ENCODE data around the gene FBXL15. TPM values are rescaled to one million over a fixed set of nuclear protein-coding genes. Genes with fewer than 3 reads are reported as not detected.

FBXL15 gene
- total RNA-seq, 1 donor from 2014 or later = 6.3 TPM

DNA sequence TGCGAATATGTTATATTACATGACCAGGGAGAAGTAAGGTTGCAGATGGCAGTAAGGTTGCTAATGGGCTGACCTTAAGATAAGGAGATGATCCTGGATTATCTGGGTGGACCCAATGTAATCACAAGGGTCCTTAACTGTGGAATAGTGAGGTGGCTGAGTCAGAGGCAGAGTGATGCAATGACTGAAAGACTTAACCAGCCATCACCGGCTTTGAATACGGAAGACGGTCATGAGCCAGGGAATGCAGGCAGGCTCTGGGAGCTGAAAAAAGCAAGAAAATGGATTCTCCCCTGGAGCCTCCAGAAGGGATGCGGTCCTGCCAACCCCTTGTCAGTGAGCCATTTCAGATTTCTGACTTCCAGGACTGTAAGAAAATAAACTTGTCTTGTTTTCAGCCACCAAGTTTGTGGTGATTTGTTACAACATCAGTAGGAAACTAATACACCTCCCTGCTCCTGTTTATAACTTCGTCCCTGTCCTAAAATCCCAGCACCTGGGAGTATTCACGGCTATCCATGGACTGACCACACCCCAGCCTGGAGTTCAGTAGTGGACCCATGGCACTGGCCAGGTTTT is 35.3 kb downstream of the FBXL15 start:
- DNase-seq (ENCODE audit: low read depth in 2 of 2) = peak in 1 of 2 donors; percentile 44

DNA sequence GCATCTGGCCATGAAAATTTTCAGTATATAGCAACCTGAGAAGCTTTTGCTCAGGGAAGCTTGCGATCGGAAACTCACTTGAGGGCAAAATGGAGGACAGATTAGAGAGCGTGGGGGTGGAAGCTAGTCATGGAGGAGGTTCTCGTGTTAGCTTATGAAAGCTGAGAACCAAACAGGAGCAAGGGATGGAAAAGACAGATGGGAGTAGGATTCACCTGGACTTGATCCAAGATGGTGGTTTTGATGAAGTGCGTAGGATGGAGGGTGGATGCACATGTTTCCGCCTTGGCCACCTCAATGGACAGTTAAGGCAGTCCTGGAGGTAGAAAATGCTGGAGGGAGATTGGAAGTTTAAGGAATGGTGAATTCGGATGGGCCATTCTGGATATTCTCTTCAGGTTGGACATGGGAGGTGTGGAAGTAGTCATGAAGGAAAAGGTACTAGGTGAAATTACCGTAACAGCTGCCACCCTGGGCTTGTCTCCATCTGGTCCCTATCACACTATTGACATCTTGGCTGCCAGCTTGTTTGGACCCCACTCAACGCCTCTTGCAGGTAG is 37.0 kb downstream of the FBXL15 start:
- DNase-seq (ENCODE audit: low read depth in 2 of 2) = no peak

DNA sequence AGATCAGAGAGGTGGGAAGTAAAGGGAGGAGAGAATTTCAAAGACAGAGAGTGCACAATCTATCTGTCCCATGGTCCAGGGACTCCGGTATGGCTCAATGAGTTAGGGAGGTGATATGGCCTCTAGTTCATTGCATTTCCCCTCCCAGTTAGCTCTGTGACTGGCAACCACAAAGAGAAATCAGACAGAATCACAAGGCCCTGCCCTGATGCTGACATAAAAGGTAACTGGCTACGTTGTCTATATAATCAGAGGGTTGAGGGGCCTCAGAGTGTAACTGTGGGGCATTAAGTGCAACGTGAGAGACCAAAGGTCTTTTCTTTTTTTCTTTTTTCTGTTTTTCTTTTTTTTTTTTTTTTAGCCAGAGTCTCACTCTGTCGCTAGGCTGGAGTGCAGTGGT is 38.0 kb downstream of the FBXL15 start:
- no peak for DNase-seq (ENCODE audit: low read depth in 2 of 2)

DNA sequence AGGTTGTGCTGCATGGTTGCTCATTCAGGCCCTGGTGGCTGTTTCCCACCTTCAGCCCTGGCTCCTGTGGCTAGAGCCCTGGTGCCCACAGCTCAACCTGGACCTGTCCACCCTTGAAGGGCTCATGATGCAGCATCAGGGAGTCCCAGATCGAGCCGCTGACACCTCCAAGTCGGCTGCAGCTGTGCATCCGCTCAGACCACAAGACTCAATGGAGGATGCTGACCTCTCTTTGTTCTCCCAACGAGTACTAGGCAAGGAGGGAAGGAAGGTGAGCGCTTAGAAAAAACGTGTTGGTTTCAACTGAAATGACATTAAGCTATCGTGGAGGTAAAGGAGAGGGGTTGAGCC is 40.2 kb downstream of the FBXL15 start:
- no peak for DNase-seq (ENCODE audit: low read depth in 2 of 2)

DNA sequence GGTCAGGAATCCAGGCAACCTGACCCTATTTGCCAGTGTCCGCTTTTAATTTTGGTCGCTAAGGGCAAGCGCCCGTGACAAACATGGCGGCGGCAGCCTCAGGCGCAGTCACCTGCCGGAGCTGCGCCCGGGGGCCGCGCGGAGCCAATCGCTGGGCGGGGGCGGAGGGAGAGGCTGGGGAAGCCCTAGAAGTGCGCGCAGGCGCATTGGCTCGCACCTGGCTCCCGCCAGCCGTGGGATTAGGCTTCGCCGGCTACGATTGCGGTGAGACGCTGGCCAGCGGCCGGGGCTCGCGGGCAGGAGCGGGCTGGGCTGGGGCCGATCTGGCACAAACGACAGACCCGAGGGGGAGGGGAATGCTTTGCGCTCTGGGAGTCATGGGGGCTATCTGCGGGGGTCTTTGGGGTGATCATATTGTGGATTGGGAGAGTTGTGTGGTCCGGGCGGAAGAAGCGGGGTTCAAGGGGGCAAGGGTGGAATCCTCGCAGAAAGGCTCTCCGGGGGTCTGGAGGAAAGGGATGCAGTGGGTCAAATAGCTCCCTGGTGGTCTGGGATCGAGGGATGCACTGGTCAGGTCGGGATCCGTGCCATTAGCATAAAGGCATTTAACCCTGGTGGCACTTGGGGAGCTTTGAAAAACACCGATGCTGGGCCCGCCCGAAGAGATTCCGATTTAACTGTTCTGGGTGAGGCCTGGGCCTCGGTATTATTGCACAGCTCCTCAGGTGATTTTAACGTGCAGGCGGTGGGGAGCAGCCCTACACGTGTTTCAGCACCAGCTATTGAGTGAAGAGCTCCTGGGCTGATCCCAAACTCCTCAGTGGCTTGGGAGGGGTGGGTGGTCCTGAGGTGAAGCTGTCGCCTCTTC is 40.8 kb downstream of the FBXL15 start:
- peak; percentile 65 to 87 for DNase-seq (ENCODE audit: low read depth in 2 of 2)

DNA sequence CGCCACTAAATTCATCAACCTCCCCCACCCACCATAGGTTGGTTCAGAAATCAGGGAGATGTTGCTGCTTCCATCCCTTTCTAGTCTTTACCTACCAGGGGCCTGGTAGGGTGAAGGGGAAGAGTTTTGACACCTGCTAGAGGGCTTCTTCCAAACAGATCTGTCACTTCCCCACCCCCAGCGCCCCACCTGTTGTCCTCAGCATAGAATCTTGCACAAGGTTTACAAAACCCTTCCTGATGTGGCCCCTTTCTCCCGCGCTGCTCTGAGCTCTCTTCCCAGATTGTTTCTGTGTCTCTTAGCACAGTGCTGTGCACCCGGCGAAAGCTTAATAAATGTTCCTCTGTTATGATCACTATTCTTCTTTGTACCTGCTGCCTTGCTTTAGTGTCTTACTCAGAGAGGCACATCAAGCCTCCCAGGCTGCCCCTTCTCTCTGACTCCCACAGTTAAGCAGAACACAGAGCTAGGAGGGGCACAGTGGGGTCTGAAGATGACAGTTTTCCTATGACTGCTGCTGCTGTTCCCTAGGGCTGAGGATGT is 41.9 kb downstream of the FBXL15 start:
- no peak for DNase-seq (ENCODE audit: low read depth in 2 of 2)

DNA sequence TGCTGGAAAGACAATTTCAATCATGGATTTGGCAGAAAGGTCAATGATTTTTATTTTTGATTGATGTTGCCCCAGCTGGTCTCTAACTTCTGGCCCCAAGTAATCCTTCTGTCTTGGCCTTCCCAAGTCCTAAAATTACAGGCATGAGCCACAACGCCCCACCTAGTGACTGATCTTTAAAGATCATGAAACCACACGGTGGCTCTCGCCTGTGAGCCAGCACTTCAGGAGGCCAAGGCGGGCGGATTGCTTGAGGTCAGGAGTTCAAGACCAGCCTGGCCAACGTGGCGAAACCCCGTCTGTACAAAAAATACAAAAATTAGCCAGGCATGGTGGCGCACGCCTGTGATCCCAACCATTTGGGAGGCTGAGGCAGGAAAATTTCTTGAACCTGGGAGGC is 43.3 kb downstream of the FBXL15 start:
- DNase-seq (ENCODE audit: low read depth in 2 of 2) = no peak

DNA sequence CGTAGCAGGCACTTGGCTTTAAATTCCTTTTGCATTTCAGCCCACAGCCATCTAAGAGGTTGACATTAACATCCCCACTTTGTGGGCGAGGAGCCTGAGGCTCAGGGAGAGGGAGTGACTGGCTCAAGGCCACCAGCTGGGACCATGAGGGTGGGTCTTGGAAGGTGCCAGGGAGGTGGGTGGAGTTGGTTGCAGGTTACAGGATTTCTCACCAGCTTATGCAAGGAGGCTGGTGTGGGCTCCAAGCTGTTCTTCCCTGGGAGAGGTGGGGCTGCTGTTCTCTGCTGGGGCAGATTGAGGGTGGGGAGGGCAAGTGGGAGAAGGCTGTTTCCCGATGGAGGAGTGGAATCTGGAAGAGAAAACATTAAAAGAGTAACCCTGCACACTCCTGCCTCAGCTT is 44.8 kb downstream of the FBXL15 start:
- no peak for DNase-seq (ENCODE audit: low read depth in 2 of 2)

DNA sequence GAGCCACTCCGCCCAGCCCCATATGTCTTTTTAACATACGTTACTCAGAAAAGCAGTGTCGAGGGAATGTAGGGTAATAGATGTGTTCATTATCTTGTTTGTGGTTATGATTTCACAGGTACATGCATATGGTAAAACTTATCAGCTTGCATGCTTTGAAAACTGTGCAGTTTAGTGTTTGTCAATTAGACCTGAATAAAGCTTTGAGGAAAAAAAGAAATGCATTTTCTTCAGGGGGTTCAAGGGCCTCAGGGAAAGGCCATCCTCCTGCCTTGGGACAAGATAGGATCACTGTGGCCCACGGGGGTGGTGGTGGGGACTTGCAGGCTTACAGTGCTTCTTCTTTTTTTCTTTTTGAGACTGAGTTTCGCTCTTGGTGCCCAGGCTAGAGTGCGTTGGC is 46.7 kb downstream of the FBXL15 start:
- DNase-seq (ENCODE audit: low read depth in 2 of 2) = no peak

DNA sequence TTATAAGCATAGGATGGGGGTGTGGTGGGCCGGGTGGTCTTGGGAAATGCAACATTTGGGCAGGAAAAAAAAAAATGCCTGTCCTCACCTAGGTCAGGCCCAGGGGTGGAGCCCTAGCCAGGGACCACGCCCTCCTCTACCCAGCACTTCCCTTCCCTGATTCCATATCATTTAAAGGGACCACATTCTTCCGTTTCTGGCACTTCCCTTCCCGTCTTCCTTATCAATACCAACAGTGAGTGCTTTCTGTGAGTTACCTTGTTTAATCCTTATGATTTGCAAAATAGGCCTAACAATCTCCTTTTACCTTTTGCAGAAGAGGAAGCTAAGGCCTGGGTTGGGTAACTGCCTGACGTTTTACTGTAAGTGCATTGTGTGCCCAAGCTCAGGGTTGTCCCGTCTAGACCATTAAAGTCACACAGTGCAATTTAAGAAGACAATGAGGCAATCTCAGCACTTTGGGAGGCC is 47.4 kb downstream of the FBXL15 start:
- no peak for DNase-seq (ENCODE audit: low read depth in 2 of 2)

DNA sequence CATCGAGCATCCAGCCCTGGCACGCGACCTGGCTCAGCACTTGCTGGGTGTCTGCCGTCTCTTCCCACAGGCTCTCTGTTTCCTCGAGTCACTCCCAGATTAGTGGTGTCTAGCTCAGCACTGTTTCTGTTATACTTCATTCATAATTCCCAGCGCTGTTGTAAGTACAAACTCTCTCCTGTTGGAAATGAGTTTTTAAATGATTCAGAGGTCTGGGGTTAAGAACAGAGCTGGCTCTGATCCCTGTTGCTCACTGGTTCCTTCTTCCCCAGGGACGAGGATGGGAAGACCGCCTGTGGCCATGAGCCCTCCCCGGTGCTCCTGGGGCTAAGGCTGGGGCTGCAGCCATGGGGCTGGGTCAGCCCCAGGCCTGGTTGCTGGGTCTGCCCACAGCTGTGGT is 48.0 kb downstream of the FBXL15 start:
- no peak for DNase-seq (ENCODE audit: low read depth in 2 of 2)

DNA sequence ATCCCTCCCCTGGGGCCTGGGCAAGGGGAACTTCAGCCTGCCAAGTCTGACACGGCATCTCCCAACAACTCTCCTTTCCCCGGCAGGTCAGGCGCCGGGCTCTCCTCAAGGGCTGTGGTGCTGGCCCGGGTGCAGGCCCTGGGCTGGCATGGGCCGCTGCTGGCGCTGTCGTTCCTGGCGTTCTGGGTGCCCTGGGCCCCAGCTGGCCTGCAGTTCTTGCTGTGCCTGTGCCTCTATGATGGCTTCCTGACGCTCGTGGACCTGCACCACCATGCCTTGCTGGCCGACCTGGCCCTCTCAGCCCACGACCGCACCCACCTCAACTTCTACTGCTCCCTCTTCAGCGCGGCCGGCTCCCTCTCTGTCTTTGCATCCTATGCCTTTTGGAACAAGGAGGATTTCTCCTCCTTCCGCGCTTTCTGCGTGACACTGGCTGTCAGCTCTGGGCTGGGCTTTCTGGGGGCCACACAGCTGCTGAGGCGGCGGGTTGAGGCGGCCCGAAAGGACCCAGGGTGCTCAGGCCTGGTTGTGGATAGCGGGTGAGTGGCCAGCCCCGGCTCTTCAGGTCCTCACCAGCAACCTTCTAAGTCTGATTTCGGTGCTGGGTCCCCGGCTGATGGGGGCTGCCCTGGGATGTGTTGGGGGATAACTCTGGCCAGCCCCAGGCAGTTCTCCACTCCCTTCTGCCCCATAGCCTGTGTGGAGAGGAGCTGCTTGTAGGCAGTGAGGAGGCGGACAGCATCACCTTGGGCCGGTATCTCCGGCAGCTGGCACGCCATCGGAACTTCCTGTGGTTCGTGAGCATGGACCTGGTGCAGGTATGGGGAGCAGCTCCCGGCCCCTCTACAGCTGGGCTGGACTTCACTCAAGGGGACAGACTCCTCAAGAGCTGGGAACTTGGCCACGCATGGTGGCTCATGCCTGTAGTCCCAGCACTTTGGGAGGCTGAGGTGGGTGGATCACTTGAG is 50.2 kb downstream of the FBXL15 start:
- DNase-seq (ENCODE audit: low read depth in 2 of 2) = no peak

Other genes starting within 250 kb of the FBXL15 start
- not detected in 2 replicates for gene ELOVL3, start 194.5 kb upstream of the FBXL15 start, total RNA-seq
- not detected in 2 replicates for gene PITX3, start 179.3 kb upstream of the FBXL15 start, total RNA-seq
- 10.3 and 10.9 TPM in 2 replicates for gene GBF1, start 175.3 kb upstream of the FBXL15 start, total RNA-seq
- 12.0 and 16.9 TPM in 2 replicates for gene NFKB2, start 25.1 kb upstream of the FBXL15 start, total RNA-seq
- gene PSD, start 2.1 kb upstream of the FBXL15 start, total RNA-seq = under 0.01 and 0.60 TPM in 2 replicates
- 32.9 and 36.3 TPM in 2 replicates for gene CUEDC2, start 11.7 kb downstream of the FBXL15 start, total RNA-seq
- gene C10orf95, start 30.7 kb downstream of the FBXL15 start, total RNA-seq = 0.22 TPM in 1 of 2 replicates, not detected in the other
- 141 and 159 TPM in 2 replicates for gene ACTR1A, start 81.9 kb downstream of the FBXL15 start, total RNA-seq
- gene SUFU, start 83.1 kb downstream of the FBXL15 start, total RNA-seq = 3.0 and 3.1 TPM in 2 replicates
- 42.7 and 67.5 TPM in 2 replicates for gene TRIM8, start 223.6 kb downstream of the FBXL15 start, total RNA-seq